Measurements from ENCODE around the gene NT5C3A.

- TF ChIP-seq USF1 (CRISPR knock-in tag; IDR thresholded peaks at IDR 0.05) (no peak), CTCF (IDR thresholded peaks at IDR 0.05) (no peak), PREB (CRISPR knock-in tag; IDR thresholded peaks at IDR 0.05; ENCODE audit: borderline replicate concordance) (no peak)
These were observed 1.2 kb downstream of the NT5C3A start for GRCh38 chr7:33061282-33061937.

Data from WTC11 (cell line).